ENCODE results near the gene SMIM26.

DNA sequence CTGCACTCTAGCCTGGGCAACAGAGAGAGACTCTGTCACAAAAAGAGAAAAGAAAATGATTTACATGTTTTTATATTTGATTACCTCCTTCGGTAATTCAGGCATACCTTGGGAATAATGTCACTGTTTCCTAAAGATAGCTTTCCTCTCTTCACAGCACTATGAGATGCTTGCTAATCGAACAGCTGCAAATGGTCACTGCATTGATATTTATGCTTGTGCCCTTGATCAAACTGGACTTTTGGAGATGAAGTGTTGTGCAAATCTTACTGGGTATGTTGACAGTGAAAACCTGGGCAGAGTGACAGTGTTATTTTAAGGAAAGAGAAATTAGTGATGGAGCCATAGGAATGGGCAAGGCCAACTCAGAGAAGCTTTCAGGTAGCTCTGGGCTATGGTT, 39.9 kb upstream of the SMIM26 start:
- TF ChIP-seq POLR2A (IDR thresholded peaks at IDR 0.05): no peak
- no peak for TF ChIP-seq EP300 (IDR thresholded peaks at IDR 0.05)
- TF ChIP-seq, protein P1, sequence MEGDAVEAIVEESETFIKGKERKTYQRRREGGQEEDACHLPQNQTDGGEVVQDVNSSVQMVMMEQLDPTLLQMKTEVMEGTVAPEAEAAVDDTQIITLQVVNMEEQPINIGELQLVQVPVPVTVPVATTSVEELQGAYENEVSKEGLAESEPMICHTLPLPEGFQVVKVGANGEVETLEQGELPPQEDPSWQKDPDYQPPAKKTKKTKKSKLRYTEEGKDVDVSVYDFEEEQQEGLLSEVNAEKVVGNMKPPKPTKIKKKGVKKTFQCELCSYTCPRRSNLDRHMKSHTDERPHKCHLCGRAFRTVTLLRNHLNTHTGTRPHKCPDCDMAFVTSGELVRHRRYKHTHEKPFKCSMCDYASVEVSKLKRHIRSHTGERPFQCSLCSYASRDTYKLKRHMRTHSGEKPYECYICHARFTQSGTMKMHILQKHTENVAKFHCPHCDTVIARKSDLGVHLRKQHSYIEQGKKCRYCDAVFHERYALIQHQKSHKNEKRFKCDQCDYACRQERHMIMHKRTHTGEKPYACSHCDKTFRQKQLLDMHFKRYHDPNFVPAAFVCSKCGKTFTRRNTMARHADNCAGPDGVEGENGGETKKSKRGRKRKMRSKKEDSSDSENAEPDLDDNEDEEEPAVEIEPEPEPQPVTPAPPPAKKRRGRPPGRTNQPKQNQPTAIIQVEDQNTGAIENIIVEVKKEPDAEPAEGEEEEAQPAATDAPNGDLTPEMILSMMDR (IDR thresholded peaks at IDR 0.05): no peak
